NOMO-1 (cell line): ENCODE measurements around the gene B3GAT1.

Experiments used
- DNase-seq, 2 experiments: peaks; one replicate each; lab custom pipeline; 2025; ENCODE audit not compliant: unreplicated experiment in 2 of 2; lab: John Stamatoyannopoulos, UW

The B3GAT1 gene

GRCh38 chr11:134393638-134394037 is 18.4 kb downstream of the B3GAT1 start:
- no peak for DNase-seq

GRCh38 chr11:134392953-134393615 is 19.0 kb downstream of the B3GAT1 start:
- DNase-seq, result no peak

GRCh38 chr11:134391656-134392055 is 20.4 kb downstream of the B3GAT1 start:
- DNase-seq, result no peak

- DNase-seq, result no peak
Measured at GRCh38 chr11:134390706-134391569, 21.1 kb downstream of the B3GAT1 start.

GRCh38 chr11:134389464-134390180 is 22.4 kb downstream of the B3GAT1 start:
- no peak for DNase-seq

- DNase-seq, result no peak
Measured at GRCh38 chr11:134388590-134388989, 23.5 kb downstream of the B3GAT1 start.

GRCh38 chr11:134387501-134387900 is 24.5 kb downstream of the B3GAT1 start:
- DNase-seq, result no peak

- no peak for DNase-seq
Measured at GRCh38 chr11:134386945-134387344, 25.1 kb downstream of the B3GAT1 start.

GRCh38 chr11:134385774-134386565 is 26.1 kb downstream of the B3GAT1 start:
- no peak for DNase-seq

- no peak for DNase-seq
Measured at GRCh38 chr11:134385171-134385570, 26.9 kb downstream of the B3GAT1 start.

- no peak for DNase-seq
Measured at GRCh38 chr11:134384406-134384805, 27.6 kb downstream of the B3GAT1 start.

GRCh38 chr11:134383576-134384221 is 28.3 kb downstream of the B3GAT1 start:
- no peak for DNase-seq

- DNase-seq, result no peak
Measured at GRCh38 chr11:134382830-134383229, 29.2 kb downstream of the B3GAT1 start.

GRCh38 chr11:134382257-134382656 is 29.8 kb downstream of the B3GAT1 start:
- DNase-seq, result no peak

GRCh38 chr11:134380785-134381184 is 31.3 kb downstream of the B3GAT1 start:
- DNase-seq, result no peak

GRCh38 chr11:134380229-134380628 is 31.8 kb downstream of the B3GAT1 start:
- no peak for DNase-seq

GRCh38 chr11:134379241-134379640 is 32.8 kb downstream of the B3GAT1 start:
- no peak for DNase-seq

- no peak for DNase-seq
Measured at GRCh38 chr11:134377876-134378275, 34.2 kb downstream of the B3GAT1 start.

- DNase-seq, result no peak
Measured at GRCh38 chr11:134376150-134376921, 35.7 kb downstream of the B3GAT1 start.
